HG03159 (cell line): ENCODE results near the gene MPP1.

Source experiments
- ATAC-seq: cut with Tn5 transposase; IDR thresholded peaks from one replicate; pipeline ENCODE4 v1.9.1; 2021; ENCODE audit warnings: mild to moderate bottlenecking, moderate library complexity; ENCODE audit not compliant: unreplicated experiment

Gene MPP1

GRCh38 chrX:154776753-154777152 is 28.5 kb downstream of the MPP1 start:
- ATAC-seq, result no peak

DNA sequence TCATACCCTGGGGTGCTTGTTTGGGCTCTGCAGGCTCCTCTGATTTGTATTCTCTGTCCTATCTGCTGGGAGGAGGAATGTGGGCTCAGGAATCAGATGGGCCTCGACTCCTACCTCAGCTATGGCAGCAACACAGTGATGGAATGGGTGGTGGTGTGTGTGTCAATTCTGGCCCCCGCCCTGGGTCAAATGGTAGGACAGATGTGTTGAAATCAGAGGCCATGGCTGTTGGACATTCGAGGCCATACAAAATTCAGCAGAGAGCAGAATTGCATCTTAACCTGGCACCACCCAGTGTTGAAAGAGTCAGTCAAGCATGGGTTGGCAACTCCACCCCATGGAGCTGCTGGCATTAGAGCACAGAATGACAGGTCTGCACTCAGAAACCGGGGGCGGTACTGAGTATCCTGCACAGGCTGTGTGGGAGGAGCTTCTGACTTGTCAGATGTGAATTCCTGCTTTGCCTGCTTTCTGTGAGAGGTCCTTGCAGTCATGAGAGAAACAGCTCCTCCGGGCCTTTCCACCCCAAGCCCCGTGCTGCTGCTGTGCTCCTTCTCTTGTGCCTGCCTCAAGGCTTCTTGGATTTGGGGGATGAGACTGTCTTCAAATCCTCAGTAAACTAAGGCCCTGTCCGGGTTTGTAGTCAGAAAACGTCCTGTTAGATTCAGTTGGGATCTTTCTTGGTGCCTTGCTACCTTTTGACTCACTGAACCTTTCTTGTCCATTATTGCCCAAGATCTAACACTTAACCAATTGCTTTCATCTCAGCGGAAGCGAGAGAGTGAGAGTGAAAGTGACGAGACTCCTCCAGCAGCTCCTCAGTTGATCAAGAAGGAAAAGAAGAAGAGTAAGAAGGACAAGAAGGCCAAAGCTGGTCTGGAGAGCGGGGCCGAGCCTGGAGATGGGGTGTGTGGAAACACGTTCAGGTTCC is 29.6 kb downstream of the MPP1 start:
- no peak for ATAC-seq

GRCh38 chrX:154774622-154775021 is 30.7 kb downstream of the MPP1 start:
- no peak for ATAC-seq

GRCh38 chrX:154762537-154763296 is 42.6 kb downstream of the MPP1 start, which contains the start of gene DKC1:
Gene DKC1 (plus strand): TSS chrX:154762864. CDS start chrX:154762966, 102 bp downstream.
- ATAC-seq, result peak; percentile 85

DNA sequence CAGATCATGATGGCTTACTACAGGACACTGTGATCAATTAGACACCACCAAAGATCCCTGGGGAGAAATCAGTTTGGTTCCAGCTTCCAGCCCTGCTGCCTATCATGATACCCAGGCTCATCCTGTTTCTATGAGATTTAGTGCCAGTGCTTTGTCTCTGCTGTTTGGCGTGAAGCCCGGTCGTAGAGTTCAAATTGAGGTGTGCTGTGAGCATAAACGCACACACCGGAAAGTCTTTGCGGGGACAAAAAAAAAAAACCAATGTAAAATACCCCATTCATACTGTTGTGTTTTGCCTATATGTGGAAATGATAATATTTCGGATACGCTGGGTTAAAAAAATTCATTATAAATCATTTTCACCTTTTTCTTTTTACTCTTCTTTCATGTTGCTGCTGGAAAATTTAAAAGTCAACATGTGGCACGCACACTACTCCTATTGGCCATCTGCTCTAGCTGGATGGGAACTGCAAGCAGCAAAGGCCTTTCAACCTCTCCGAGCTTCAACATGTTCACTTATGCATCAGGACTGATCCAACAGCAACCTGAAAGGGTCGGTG is 43.2 kb downstream of the MPP1 start:
- no peak for ATAC-seq

DNA sequence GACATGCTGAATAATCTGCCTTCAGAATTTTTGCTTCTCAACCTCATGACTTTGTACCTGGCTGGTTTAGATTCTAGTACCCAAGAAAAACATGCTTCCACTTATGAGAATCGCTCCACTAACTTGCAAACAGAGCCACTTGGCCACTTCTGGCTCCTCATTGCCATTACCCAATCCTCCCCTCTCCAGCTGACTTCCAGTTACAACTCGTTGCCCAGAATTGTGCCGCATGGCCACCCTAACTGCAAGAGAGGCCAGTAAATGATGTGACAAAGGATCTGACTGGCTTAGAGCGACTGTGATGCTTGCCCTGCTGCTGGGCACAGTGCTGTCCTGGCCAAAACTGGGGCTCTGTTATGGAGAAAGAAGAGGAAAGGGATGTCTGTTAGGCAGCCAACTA is 46.6 kb downstream of the MPP1 start:
- no peak for ATAC-seq

GRCh38 chrX:154751669-154752271 is 53.5 kb downstream of the MPP1 start:
- ATAC-seq, result no peak

- peak; percentile 9 for ATAC-seq
These were observed 54.0 kb downstream of the MPP1 start for GRCh38 chrX:154751203-154751668.

DNA sequence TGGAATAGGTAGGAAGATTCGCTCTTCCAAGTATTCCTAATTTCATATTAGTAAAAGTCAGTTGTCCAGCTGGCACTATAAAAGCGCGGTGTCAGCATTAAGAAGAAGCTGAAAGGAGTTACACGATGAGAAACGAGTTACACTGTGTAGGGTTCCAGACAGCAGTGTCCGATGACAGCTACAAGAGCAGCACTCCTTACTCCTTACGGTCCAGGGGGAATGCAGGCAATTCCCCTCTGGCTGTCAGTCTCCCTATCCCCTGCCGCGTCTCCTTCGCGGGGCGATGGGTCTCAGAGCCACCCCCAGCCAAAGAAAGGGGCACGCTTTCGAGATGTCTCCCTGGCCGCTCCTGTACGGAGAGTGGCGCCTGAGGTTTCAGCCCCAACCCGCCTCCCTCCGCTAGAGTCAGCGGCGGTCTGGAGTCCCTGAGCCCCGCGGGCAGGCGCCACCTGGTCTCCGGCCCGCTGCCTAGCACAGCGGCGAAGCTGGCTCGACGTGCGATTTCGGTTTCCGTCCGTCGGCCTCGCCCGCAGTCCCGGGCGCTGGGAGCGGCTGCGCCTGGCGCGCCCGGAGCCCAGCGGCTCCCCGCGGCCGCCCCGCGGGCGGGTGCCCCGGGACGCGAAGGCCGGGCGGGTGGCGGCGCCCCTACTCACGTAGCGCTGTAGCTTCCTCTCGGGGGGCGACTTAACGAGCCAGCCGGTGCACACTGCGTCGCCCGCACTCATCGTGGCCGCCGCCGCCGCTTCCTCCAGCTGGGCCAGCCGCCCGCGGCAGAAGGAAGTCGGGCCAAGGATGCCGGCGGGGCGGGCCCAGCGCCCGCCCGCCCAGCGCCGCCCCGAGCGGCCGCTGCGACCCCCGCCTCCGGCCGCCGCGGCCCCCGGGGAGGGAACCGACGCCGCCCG is 54.7 kb downstream of the MPP1 start, which contains the start of gene GAB3:
TSS of gene GAB3 (minus strand) at position 777 of the 902 bp plus-strand sequence. CDS start at position 725, 52 bp downstream.
- peak; percentile 42 for ATAC-seq

- ATAC-seq, result no peak
These were observed 55.4 kb downstream of the MPP1 start for GRCh38 chrX:154749856-154750255.

- peak; percentile 63 for ATAC-seq
These were observed 56.5 kb downstream of the MPP1 start for GRCh38 chrX:154748712-154749339.

GRCh38 chrX:154742613-154743012 is 62.7 kb downstream of the MPP1 start:
- ATAC-seq, result no peak

- no peak for ATAC-seq
These were observed 65.3 kb downstream of the MPP1 start for GRCh38 chrX:154739952-154740465.

DNA sequence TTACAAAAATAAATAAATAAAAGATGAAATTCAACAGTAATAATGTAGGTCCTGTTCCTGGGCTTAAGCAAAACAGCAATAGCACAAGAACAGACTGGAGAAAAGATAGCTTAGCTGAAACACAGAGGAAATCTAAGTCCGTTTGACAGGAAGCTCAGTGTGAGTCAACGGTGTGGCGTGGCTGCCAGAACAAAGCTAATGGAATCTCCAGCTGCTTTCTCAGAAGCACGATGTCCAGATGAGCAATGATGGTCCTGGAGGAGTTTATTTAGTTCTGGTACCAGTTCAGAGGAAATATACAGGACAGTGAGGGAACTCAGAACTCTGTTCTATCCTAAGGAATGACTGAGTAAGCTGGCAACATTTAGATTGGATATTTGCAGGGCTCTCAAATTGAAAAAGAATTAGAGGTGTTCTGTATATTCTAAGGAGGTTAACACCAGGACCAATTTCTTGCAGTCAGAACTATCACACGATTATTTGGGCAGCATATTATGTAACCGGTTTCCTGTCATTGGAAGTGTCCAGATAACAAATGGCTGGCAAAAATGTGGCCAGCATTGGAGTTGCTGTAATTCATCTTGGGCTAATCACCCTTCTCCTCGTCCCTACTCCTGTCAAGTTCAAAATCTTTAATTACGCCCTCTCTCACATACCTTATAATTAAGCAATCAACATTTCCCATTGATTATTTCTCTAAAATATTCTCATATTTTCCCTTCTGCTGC is 67.1 kb downstream of the MPP1 start:
- ATAC-seq, result no peak

DNA sequence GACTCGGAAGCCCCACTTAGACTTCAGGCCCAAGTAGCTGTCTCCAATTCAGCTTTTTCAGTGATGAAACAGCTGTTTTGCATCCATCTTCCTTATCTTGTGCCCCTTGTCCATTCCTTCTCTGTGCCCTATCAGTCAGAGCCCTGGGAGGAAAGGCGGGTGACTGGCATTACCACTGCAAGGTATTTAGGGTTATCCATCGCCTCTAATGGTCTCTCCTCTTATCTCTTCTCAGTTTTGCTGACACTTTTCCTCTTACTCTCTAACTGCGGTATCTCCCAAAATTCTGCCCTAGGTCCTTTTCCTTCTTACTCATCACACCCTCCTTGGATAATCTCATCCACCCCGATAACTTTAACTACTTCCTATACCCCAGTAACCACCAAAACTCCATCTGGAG is 68.1 kb downstream of the MPP1 start:
- ATAC-seq, result no peak

DNA sequence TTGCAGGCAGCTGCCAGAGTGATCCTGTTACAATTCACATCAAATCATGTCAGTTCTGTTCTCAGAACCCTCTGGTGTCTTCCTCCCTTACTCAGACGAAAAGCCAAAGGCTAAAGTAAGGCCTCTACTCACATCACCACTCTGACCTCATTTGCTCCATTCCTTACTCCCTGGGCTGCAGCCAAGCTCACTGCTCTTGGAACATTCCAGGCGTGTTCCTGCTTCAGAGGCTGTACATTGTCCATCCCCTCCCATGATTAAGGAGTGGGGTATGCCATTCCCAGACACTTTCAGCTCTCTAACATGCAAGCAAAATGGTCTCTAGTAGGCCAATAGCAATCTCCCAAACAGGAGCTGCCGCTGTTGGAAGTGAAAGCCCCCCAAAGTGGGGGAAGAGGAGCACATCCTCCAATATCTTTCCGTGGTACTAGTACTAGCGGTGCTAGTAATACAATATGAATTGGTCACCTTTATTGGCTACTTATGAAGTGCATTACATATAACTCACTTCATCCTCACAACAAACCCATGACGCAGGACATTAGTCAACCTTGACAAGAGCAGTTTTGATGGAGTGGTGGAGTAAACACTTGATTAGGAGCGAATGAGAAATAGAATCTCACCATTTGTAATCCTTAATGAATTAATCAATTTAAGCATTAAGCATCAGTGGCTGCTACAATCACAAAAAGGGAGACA is 69.4 kb downstream of the MPP1 start:
- ATAC-seq, result no peak

DNA sequence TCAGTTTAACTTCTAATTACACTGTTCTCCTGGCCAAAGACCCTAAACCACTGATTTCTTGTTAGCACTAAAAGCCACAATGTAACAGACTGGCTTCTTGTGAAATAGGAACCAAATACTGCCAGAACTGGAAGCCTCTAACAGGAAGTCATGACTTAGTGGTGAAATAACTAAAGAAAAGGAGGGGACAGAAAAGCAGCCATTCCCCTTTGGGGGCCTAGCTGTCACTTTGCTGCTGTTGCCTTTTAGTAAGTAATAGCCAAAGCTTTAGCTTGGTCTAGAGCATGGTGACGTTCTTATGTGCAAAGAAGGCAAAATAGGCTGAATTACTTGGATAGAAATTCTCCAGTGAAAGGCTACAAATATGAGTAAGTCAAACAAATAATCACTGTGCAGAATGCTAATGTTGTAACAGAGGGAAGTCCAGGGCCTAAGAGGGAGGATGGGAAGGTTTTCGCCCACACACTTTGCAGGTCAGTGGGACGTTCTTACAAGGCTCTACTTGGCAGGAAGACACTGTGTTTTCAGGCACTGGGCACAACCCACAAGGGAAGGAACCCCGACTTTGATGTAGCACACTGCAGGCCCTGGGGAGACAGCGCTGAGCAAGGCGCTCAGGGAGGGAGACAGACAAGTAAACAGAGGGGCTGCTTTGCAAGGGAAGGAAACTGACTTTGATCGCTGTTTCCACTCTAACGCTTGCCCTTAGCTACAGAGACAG is 71.1 kb downstream of the MPP1 start:
- no peak for ATAC-seq
